Smooth muscle cell (in vitro differentiated cells): ENCODE data around the gene TWIST1. TPM values are rescaled to one million over a fixed set of nuclear protein-coding genes. Genes with fewer than 3 reads are reported as not detected.
A peak's percentile ranks its signal among the peaks of the same experiment; 100 is the strongest.

ENCODE experiments used
- DNase-seq: peaks from one replicate; lab custom pipeline; 2025; ENCODE audit not compliant: unreplicated experiment; lab: John Stamatoyannopoulos, UW
- H2AFZ ChIP-seq: fragments of 200-600 bp; sonication (generic); 2 replicates; pipeline ENCODE4 v1.6.0; 2016; ENCODE audit warnings: antibody characterized with exemption, low read depth, mild to moderate bottlenecking
- H3F3A ChIP-seq: fragments of 200-600 bp; sonication (generic); 2 replicates; pipeline ENCODE4 v1.6.0; 2017; ENCODE audit warnings: antibody characterized with exemption, low read depth
- H3K27ac ChIP-seq: fragments of 200-600 bp; sonication (generic); 2 replicates; pipeline ENCODE4 v1.5.1; 2016; ENCODE audit warnings: low read depth, mild to moderate bottlenecking
- H3K27me3 ChIP-seq: fragments of 200-600 bp; sonication (generic); 2 replicates; pipeline ENCODE4 v1.6.1; 2016; ENCODE audit warnings: low read depth, mild to moderate bottlenecking
- H3K36me3 ChIP-seq: fragments of 200-600 bp; sonication (generic); 2 replicates; pipeline ENCODE4 v1.5.1; 2016; ENCODE audit warnings: low read depth
- H3K4me1 ChIP-seq: fragments of 200-600 bp; sonication (generic); 2 replicates; pipeline ENCODE4 v1.5.1; 2016; ENCODE audit warnings: low read depth
- H3K4me2 ChIP-seq: fragments of 200-600 bp; sonication (generic); 2 replicates; pipeline ENCODE4 v1.6.0; 2016; ENCODE audit warnings: mild to moderate bottlenecking
- H3K4me3 ChIP-seq: fragments of 200-600 bp; sonication (generic); 2 replicates; pipeline ENCODE4 v1.5.1; 2016; ENCODE audit warnings: mild to moderate bottlenecking
- H3K79me2 ChIP-seq: fragments of 200-600 bp; sonication (generic); 2 replicates; pipeline ENCODE4 v1.6.0; 2016; ENCODE audit warnings: low read depth, mild to moderate bottlenecking
- H3K9ac ChIP-seq: fragments of 200-600 bp; sonication (generic); 2 replicates; pipeline ENCODE4 v1.6.0; 2016; ENCODE audit warnings: low read depth
- H3K9me3 ChIP-seq: fragments of 200-600 bp; sonication (generic); replicated peaks from 2 replicates; pipeline ENCODE4 v1.5.1; 2016; ENCODE audit warnings: low read depth
- H4K20me1 ChIP-seq: fragments of 200-600 bp; sonication (generic); 2 replicates; pipeline ENCODE4 v1.6.0; 2016; ENCODE audit warnings: low read depth
- CTCF ChIP-seq: fragments of 200-600 bp; sonication (generic); IDR thresholded peaks from 2 replicates; pipeline ENCODE4 v1.5.1; 2017; ENCODE audit warnings: borderline replicate concordance, mild to moderate bottlenecking, antibody characterized with exemption; ENCODE audit not compliant: insufficient read depth, poor library complexity, severe bottlenecking
- WGBS: methylation state at CpG from one replicate; pipeline ENCODE4 v1.1.7; 2016; ENCODE audit warnings: low lambda C conversion rate; 5-methylcytosine and 5-hydroxymethylcytosine counted together
- polyA plus RNA-seq: library from polyadenylated mRNA; unstranded; fragments of >200 nt; fragmentation: Nextera tagmentation; extraction: Ambion mirVana; gene quantifications from 2 replicates; pipeline ENCODE4 v1.2.1, GENCODE V29; 2016
- total RNA-seq: library from RNA; depleted of rRNA; stranded (reverse); fragments of >200 nt; gene quantifications from 2 replicates; pipeline ENCODE4 v1.2.3, GENCODE V29; 2014

Gene TWIST1
- 33.2 and 51.3 TPM in 2 replicates for total RNA-seq
- polyA plus RNA-seq, result 45.6 and 58.0 TPM in 2 replicates

GRCh38 chr7:19117091-19117869 lies at the start of gene TWIST1:
TSS of gene TWIST1 (minus strand) at chr7:19117636. CDS start at chr7:19117321, 315 bp downstream.
- H2AFZ ChIP-seq, result peak within 1 kb of the TSS; percentile 75
- H3K4me1 ChIP-seq, result peaks cover 8% of the 10 kb centered on the region
- peaks cover 45% of the 10 kb centered on the region for H4K20me1 ChIP-seq
- under 1% methylated on average over 60 of the region's 91 CpGs for WGBS
- peaks cover 69% of the 10 kb centered on the region for H3K79me2 ChIP-seq
- H3K4me3 ChIP-seq, result peak within 1 kb of the TSS; percentile 66
- H3K27me3 ChIP-seq, result no peaks in the 10 kb centered on the region
- DNase-seq, result peak; percentile 76
- H3K36me3 ChIP-seq, result no peaks in the 10 kb centered on the region
- no peaks in the 10 kb centered on the region for H3K9me3 ChIP-seq
- no peak for TF ChIP-seq CTCF
- peak within 1 kb of the TSS; percentile 90 for H3K9ac ChIP-seq
- peaks cover 9% of the 10 kb centered on the region for H3F3A ChIP-seq
- H3K4me2 ChIP-seq, result peak within 1 kb of the TSS; percentile 90
- peak within 1 kb of the TSS; percentile 96 for H3K27ac ChIP-seq

- Histone ChIP-seq H3K36me3 (no peaks in the 10 kb centered on the region), H3K4me1 (no peaks in the 10 kb centered on the region), H4K20me1 (no peaks in the 10 kb centered on the region), H3K79me2 (no peaks in the 10 kb centered on the region), H3K27ac (no peak overlapping the region), H2AFZ (no peak overlapping the region), H3K9ac (no peak overlapping the region), H3K27me3 (no peaks in the 10 kb centered on the region), H3F3A (no peaks in the 10 kb centered on the region), H3K9me3 (no peaks in the 10 kb centered on the region), H3K4me3 (no peak overlapping the region), H3K4me2 (no peak overlapping the region)
- DNase-seq, result no peak
- WGBS, result 67% methylated on average over 3 of the region's 3 CpGs
- TF ChIP-seq CTCF, result no peak
These were observed 44.2 kb upstream of the TWIST1 start for GRCh38 chr7:19161671-19162070.

GRCh38 chr7:19146699-19147098 lies 29.3 kb upstream of the TWIST1 start:
- Histone ChIP-seq H3K4me1 (peaks cover 19% of the 10 kb centered on the region), H3K4me2 (no peak overlapping the region), H2AFZ (no peak overlapping the region), H3F3A (no peaks in the 10 kb centered on the region), H3K9ac (no peak overlapping the region), H4K20me1 (no peaks in the 10 kb centered on the region), H3K4me3 (no peak overlapping the region), H3K9me3 (no peaks in the 10 kb centered on the region), H3K79me2 (no peaks in the 10 kb centered on the region), H3K27me3 (peaks cover 58% of the 10 kb centered on the region), H3K36me3 (no peaks in the 10 kb centered on the region), H3K27ac (no peak overlapping the region)
- DNase-seq, result no peak
- no peak for TF ChIP-seq CTCF
- 14% methylated on average over 4 of the region's 4 CpGs for WGBS
